Ovary (tissue), 3 donors: ENCODE measurements around the gene DEPDC4.
"Not testable (repeated sequence)": the region's sequence is repeated elsewhere in the genome, so short reads cannot be mapped to it uniquely, and the experiment has no call there.

Source experiments
- CTCF ChIP-seq, 3 donors: fragments of 450-650 bp in 2 of 3; fragments of 200-600 bp in 1 of 3; IDR thresholded peaks; one replicate each; pipeline versions ENCODE4 v1.5.1 to v1.8.0; 2016 to 2022; ENCODE audit warnings: antibody characterized with exemption in 3 of 3, mild to moderate bottlenecking in 1 of 3
- POLR2A ChIP-seq: fragments of 450-650 bp; IDR thresholded peaks from one replicate; pipeline ENCODE4 v1.6.1; 2017; ENCODE audit warnings: antibody characterized with exemption, mild to moderate bottlenecking, moderate library complexity
- donor health status: DM: no; HTN: no; CAD: no.

DNA sequence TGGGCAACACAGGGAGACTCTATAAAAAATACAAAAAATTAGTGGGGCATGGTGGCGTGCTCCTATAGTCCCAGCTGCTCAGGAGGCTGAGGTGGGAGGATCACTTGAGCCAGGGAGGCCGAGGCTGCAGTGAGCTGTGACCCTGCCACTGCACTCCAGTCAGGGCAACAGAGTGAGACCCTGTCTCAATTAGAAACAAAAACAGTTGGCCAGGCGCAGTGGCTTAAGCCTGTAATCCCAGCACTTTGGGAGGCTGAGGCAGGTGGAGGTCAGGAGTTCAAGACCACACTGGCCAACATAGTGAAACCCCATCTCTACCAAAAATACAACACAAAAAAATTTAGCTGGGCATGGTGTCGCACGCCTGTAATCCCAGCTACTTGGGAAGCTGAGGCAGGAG lies 1.8 kb downstream of the DEPDC4 start:
- not testable (repeated sequence) for TF ChIP-seq CTCF (IDR thresholded peaks at IDR 0.05); POLR2A
